ENCODE measurements around the gene SMYD3. TPM values are rescaled to one million over a fixed set of nuclear protein-coding genes. Genes with fewer than 3 reads are reported as not detected.

SMYD3 gene
- polyA plus RNA-seq, 1 donor from 2014 or later: 35.9 TPM

GRCh38 chr1:245864872-245865271, 642.2 kb downstream of the SMYD3 start:
- Mint-ChIP-seq H3K4me1 (peaks cover 0 to 1% (median 1%) of the 10 kb centered on the region in 3 donors), H3K4me3 (peak overlapping the region in 1 of 4 donors; percentile 56), H3K36me3 (peaks cover 17% of the 10 kb centered on the region)

GRCh38 chr1:245863566-245864184, 643.4 kb downstream of the SMYD3 start:
- no peak overlapping the region for H3K27ac Mint-ChIP-seq
- H3K4me1 Mint-ChIP-seq: peaks cover 0 to 1% (median 1%) of the 10 kb centered on the region in 3 donors
- no peaks in the 10 kb centered on the region for H3K9me3 Mint-ChIP-seq
- H3K4me3 Mint-ChIP-seq: no peak overlapping the region
- H3K27me3 Mint-ChIP-seq: no peaks in the 10 kb centered on the region
- H3K36me3 Mint-ChIP-seq: peaks cover 14% of the 10 kb centered on the region

More at GRCh38 chr1:245864872-245865271, 642.2 kb downstream of the SMYD3 start:
- Mint-ChIP-seq H3K27ac (no peak overlapping the region), H3K27me3 (no peaks in the 10 kb centered on the region), H3K9me3 (no peaks in the 10 kb centered on the region)

GRCh38 chr1:245862812-245863540, 644.1 kb downstream of the SMYD3 start:
- H3K36me3 Mint-ChIP-seq: peaks cover 11% of the 10 kb centered on the region
- H3K4me1 Mint-ChIP-seq: peaks cover 0 to 1% (median 1%) of the 10 kb centered on the region in 3 donors
- no peaks in the 10 kb centered on the region for H3K9me3 Mint-ChIP-seq
- no peaks in the 10 kb centered on the region for H3K27me3 Mint-ChIP-seq
- H3K4me3 Mint-ChIP-seq: no peak overlapping the region
- H3K27ac Mint-ChIP-seq: no peak overlapping the region

GRCh38 chr1:245860657-245861544, 646.2 kb downstream of the SMYD3 start:
- Mint-ChIP-seq H3K4me3 (no peak overlapping the region), H3K9me3 (no peaks in the 10 kb centered on the region), H3K4me1 (peaks cover 0 to 1% (median under 1%) of the 10 kb centered on the region in 3 donors), H3K27ac (no peak overlapping the region), H3K36me3 (peaks cover 16% of the 10 kb centered on the region), H3K27me3 (no peaks in the 10 kb centered on the region)

GRCh38 chr1:245859493-245860114, 647.5 kb downstream of the SMYD3 start:
- Mint-ChIP-seq H3K9me3 (peaks cover 0 to 4% (median 0%) of the 10 kb centered on the region in 3 donors), H3K4me3 (no peak overlapping the region), H3K4me1 (peaks cover 0 to 1% (median 0%) of the 10 kb centered on the region in 3 donors), H3K36me3 (peaks cover 16% of the 10 kb centered on the region), H3K27ac (no peak overlapping the region), H3K27me3 (no peaks in the 10 kb centered on the region)

GRCh38 chr1:245858722-245859492, 648.2 kb downstream of the SMYD3 start:
- H3K27ac Mint-ChIP-seq: no peak overlapping the region
- no peak overlapping the region for H3K4me3 Mint-ChIP-seq
- peaks cover 19% of the 10 kb centered on the region for H3K36me3 Mint-ChIP-seq
- H3K9me3 Mint-ChIP-seq: peaks cover 0 to 7% (median 2%) of the 10 kb centered on the region in 3 donors
- peaks cover 0 to 1% (median 0%) of the 10 kb centered on the region in 3 donors for H3K4me1 Mint-ChIP-seq
- H3K27me3 Mint-ChIP-seq: no peaks in the 10 kb centered on the region

- H3K27ac Mint-ChIP-seq: no peak overlapping the region
- H3K4me1 Mint-ChIP-seq: peaks cover 0 to 1% (median 0%) of the 10 kb centered on the region in 3 donors
- no peaks in the 10 kb centered on the region for H3K27me3 Mint-ChIP-seq
- no peak overlapping the region for H3K4me3 Mint-ChIP-seq
- peaks cover 19% of the 10 kb centered on the region for H3K36me3 Mint-ChIP-seq
- peaks cover 0 to 7% (median 2%) of the 10 kb centered on the region in 3 donors for H3K9me3 Mint-ChIP-seq
These were observed 648.9 kb downstream of the SMYD3 start for GRCh38 chr1:245858022-245858721.

- Mint-ChIP-seq H3K9me3 (peaks cover 0 to 7% (median 2%) of the 10 kb centered on the region in 3 donors), H3K4me3 (no peak overlapping the region), H3K27ac (no peak overlapping the region), H3K4me1 (peaks cover 0 to 1% (median 0%) of the 10 kb centered on the region in 3 donors), H3K27me3 (no peaks in the 10 kb centered on the region), H3K36me3 (peaks cover 16% of the 10 kb centered on the region)
These were observed 650.0 kb downstream of the SMYD3 start for GRCh38 chr1:245856944-245857531.

GRCh38 chr1:245855846-245856730, 651.0 kb downstream of the SMYD3 start:
- Mint-ChIP-seq H3K27ac (no peak overlapping the region), H3K4me3 (no peak overlapping the region), H3K27me3 (no peaks in the 10 kb centered on the region), H3K36me3 (peaks cover 16% of the 10 kb centered on the region), H3K4me1 (peaks cover 0 to 1% (median 0%) of the 10 kb centered on the region in 3 donors), H3K9me3 (peaks cover 0 to 7% (median 2%) of the 10 kb centered on the region in 3 donors)

- peaks cover 16% of the 10 kb centered on the region for H3K36me3 Mint-ChIP-seq
- H3K9me3 Mint-ChIP-seq: peaks cover 0 to 7% (median 2%) of the 10 kb centered on the region in 3 donors
- H3K27ac Mint-ChIP-seq: no peak overlapping the region
- no peak overlapping the region for H3K4me3 Mint-ChIP-seq
- no peaks in the 10 kb centered on the region for H3K27me3 Mint-ChIP-seq
- H3K4me1 Mint-ChIP-seq: no peaks in the 10 kb centered on the region
These were observed 653.8 kb downstream of the SMYD3 start for GRCh38 chr1:245853291-245853690.

GRCh38 chr1:245843101-245843500, 664.0 kb downstream of the SMYD3 start:
- no peaks in the 10 kb centered on the region for H3K27me3 Mint-ChIP-seq

GRCh38 chr1:245842106-245842505, 665.0 kb downstream of the SMYD3 start:
- Mint-ChIP-seq H3K36me3 (peaks cover 6% of the 10 kb centered on the region), H3K9me3 (no peaks in the 10 kb centered on the region), H3K4me3 (no peak overlapping the region), H3K27ac (no peak overlapping the region), H3K4me1 (no peaks in the 10 kb centered on the region), H3K27me3 (no peaks in the 10 kb centered on the region)

More at GRCh38 chr1:245843101-245843500, 664.0 kb downstream of the SMYD3 start:
- Mint-ChIP-seq H3K4me1 (no peaks in the 10 kb centered on the region), H3K27ac (no peak overlapping the region), H3K36me3 (peaks cover 6% of the 10 kb centered on the region), H3K9me3 (no peaks in the 10 kb centered on the region), H3K4me3 (no peak overlapping the region)
